Neural crest cell (in vitro differentiated cells): ENCODE results near the gene TPD52L1. TPM values are rescaled to one million over a fixed set of nuclear protein-coding genes. Genes with fewer than 3 reads are reported as not detected.
A peak's percentile ranks its signal among the peaks of the same experiment; 100 is the strongest.

Source experiments
- DNase-seq: peaks from one replicate; pipeline ENCODE4 v3.0.0; 2021; ENCODE audit warnings: low read depth, mixed read lengths, low spot score
- H3K27ac Mint-ChIP-seq: one replicate; pipeline ENCODE4 v1.8.0; 2021; ENCODE audit warnings: mild to moderate bottlenecking, mixed read lengths; ENCODE audit not compliant: unreplicated experiment
- H3K27me3 Mint-ChIP-seq: 2 replicates; pipeline ENCODE4 v1.8.0; 2021; ENCODE audit warnings: low read depth, mild to moderate bottlenecking, mixed read lengths
- H3K36me3 Mint-ChIP-seq: 2 replicates; pipeline ENCODE4 v1.8.0; 2021; ENCODE audit warnings: low read depth, mild to moderate bottlenecking, mixed read lengths
- H3K4me1 Mint-ChIP-seq: 2 replicates; pipeline ENCODE4 v1.8.0; 2021; ENCODE audit warnings: mixed read lengths
- H3K4me3 Mint-ChIP-seq: one replicate; pipeline ENCODE4 v1.8.0; 2021; ENCODE audit warnings: mild to moderate bottlenecking, mixed read lengths
- H3K9me3 Mint-ChIP-seq: 2 replicates; pipeline ENCODE4 v1.8.0; 2021; ENCODE audit warnings: mixed read lengths
- CTCF ChIP-seq: fragments of 200-600 bp; sonication (generic); conservative IDR thresholded peaks from 2 replicates; pipeline ENCODE4 v1.5.0; 2021; ENCODE audit warnings: antibody characterized with exemption, mild to moderate bottlenecking
- total RNA-seq: library from RNA; stranded (reverse); gene quantifications from 2 replicates; pipeline ENCODE4 v1.2.1, GENCODE V29; 2021

The TPD52L1 gene
- total RNA-seq, 1 donor from 2014 or later = 2.9 TPM

GRCh38 chr6:125154118-125154760 is 666 bp downstream of the TPD52L1 start:
- peak; percentile 4 for DNase-seq
- Mint-ChIP-seq H3K27ac (no peak overlapping the region), H3K4me3 (peak overlapping the region; percentile 93), H3K9me3 (no peaks in the 10 kb centered on the region), H3K4me1 (peaks cover 4% of the 10 kb centered on the region), H3K36me3 (no peaks in the 10 kb centered on the region), H3K27me3 (peaks cover 46% of the 10 kb centered on the region)
- no peak for TF ChIP-seq CTCF

- H3K27me3 Mint-ChIP-seq = peaks cover 49% of the 10 kb centered on the region
- no peaks in the 10 kb centered on the region for H3K36me3 Mint-ChIP-seq
- peak overlapping the region; percentile 93 for H3K4me3 Mint-ChIP-seq
- H3K9me3 Mint-ChIP-seq = no peaks in the 10 kb centered on the region
- TF ChIP-seq CTCF = peak; percentile 69
- DNase-seq = peak; percentile 23
- H3K27ac Mint-ChIP-seq = no peak overlapping the region
- H3K4me1 Mint-ChIP-seq = peaks cover 4% of the 10 kb centered on the region
Measured at GRCh38 chr6:125154761-125155135, 1.2 kb downstream of the TPD52L1 start.

- Mint-ChIP-seq H3K27ac (no peak overlapping the region), H3K9me3 (no peaks in the 10 kb centered on the region), H3K4me1 (peaks cover 4% of the 10 kb centered on the region), H3K27me3 (peaks cover 49% of the 10 kb centered on the region), H3K4me3 (peak overlapping the region; percentile 93), H3K36me3 (no peaks in the 10 kb centered on the region)
- TF ChIP-seq CTCF = no peak
- no peak for DNase-seq
Measured at GRCh38 chr6:125155344-125155743, 1.8 kb downstream of the TPD52L1 start.

GRCh38 chr6:125156496-125156895 is 2.9 kb downstream of the TPD52L1 start:
- H3K27me3 Mint-ChIP-seq = peaks cover 46% of the 10 kb centered on the region
- TF ChIP-seq CTCF = no peak

GRCh38 chr6:125157280-125157679 is 3.7 kb downstream of the TPD52L1 start:
- H3K27ac Mint-ChIP-seq = no peak overlapping the region
- no peak overlapping the region for H3K4me3 Mint-ChIP-seq
- peaks cover 40% of the 10 kb centered on the region for H3K27me3 Mint-ChIP-seq
- peaks cover 4% of the 10 kb centered on the region for H3K4me1 Mint-ChIP-seq
- H3K9me3 Mint-ChIP-seq = no peaks in the 10 kb centered on the region
- DNase-seq = no peak
- H3K36me3 Mint-ChIP-seq = no peaks in the 10 kb centered on the region
- TF ChIP-seq CTCF = no peak

More at GRCh38 chr6:125156496-125156895, 2.9 kb downstream of the TPD52L1 start:
- Mint-ChIP-seq H3K27ac (no peak overlapping the region), H3K4me1 (peaks cover 4% of the 10 kb centered on the region), H3K9me3 (no peaks in the 10 kb centered on the region), H3K4me3 (no peak overlapping the region), H3K36me3 (no peaks in the 10 kb centered on the region)
- DNase-seq = no peak
